Vagina (tissue), 2 donors: ENCODE results near the gene PACS2. TPM values are rescaled to one million over a fixed set of nuclear protein-coding genes. Genes with fewer than 3 reads are reported as not detected.

Experiments
- DNase-seq, 2 donors: peaks; one replicate each; pipeline ENCODE4 v3.0.0-alpha.2; 2017; ENCODE audit errors: extremely low spot score in 2 of 2
- H3K27ac ChIP-seq: fragments of 200-600 bp; sonication (generic); one replicate; pipeline ENCODE4 v1.5.1; 2019
- H3K27me3 ChIP-seq: fragments of 200-600 bp; sonication (generic); one replicate; pipeline ENCODE4 v1.5.1; 2019
- H3K36me3 ChIP-seq, 2 donors: fragments of 200-600 bp; sonication (generic); one replicate each; pipeline ENCODE4 v1.5.1; 2017 to 2019
- H3K4me1 ChIP-seq: fragments of 200-600 bp; sonication (generic); one replicate; pipeline ENCODE4 v1.5.1; 2019
- H3K4me3 ChIP-seq, 2 donors: fragments of 200-600 bp; sonication (generic); 1 replicate in 1 of 2; 2 replicates in 1 of 2; pipeline ENCODE4 v1.5.1; 2016 to 2019
- H3K9me3 ChIP-seq: fragments of 200-600 bp; sonication (generic); one replicate; pipeline ENCODE4 v1.5.1; 2019
- CTCF ChIP-seq, 3 experiments: fragments of 450-650 bp in 2 of 3; fragments of 200-600 bp in 1 of 3; sonication (generic) in 1 of 3; IDR thresholded peaks; one replicate each; pipeline ENCODE4 v1.5.1; 2017 to 2019; ENCODE audit warnings: antibody characterized with exemption in 3 of 3, mild to moderate bottlenecking in 2 of 3, moderate library complexity in 2 of 3
- POLR2A ChIP-seq, 2 donors: fragments of 450-650 bp; IDR thresholded peaks; one replicate each; pipeline ENCODE4 v1.6.1; 2017; ENCODE audit warnings: antibody characterized with exemption in 2 of 2, mild to moderate bottlenecking in 2 of 2, moderate library complexity in 2 of 2
- POLR2AphosphoS5 ChIP-seq, 2 donors: sonication (generic); formaldehyde crosslinking; IDR thresholded peaks; one replicate each; pipeline ENCODE4 v1.9.0; 2017; ENCODE audit warnings: antibody characterized with exemption in 2 of 2, mild to moderate bottlenecking in 2 of 2, low read depth in 1 of 2; ENCODE audit not compliant: insufficient read depth in 1 of 2
- intact Hi-C: fragments of 100-400 bp; cut with DNase I; formaldehyde crosslinking; loops from one replicate; pipeline ENCODE4 v1.15.1; 2023
- total RNA-seq: library from RNA; depleted of rRNA; stranded (reverse); fragments of >200 nt; gene quantifications from one replicate; pipeline ENCODE4 v1.2.3, GENCODE V29; 2016

The PACS2 gene
- total RNA-seq, 1 donor from 2014 or later = 64.8 TPM

GRCh38 chr14:105425823-105426247 lies 111.3 kb downstream of the PACS2 start:
- H3K27me3 ChIP-seq = no peaks in the 10 kb centered on the region
- H3K36me3 ChIP-seq = no peaks in the 10 kb centered on the region
- peaks cover 24% of the 10 kb centered on the region for H3K4me1 ChIP-seq
- H3K27ac ChIP-seq = no peak overlapping the region
- DNase-seq = no peak
- intact Hi-C loops = no loop called here
- no peak overlapping the region for H3K4me3 ChIP-seq
- H3K9me3 ChIP-seq = no peaks in the 10 kb centered on the region
- TF ChIP-seq CTCF (IDR thresholded peaks at IDR 0.05) (no peak), POLR2A (IDR thresholded peaks at IDR 0.05) (no peak), POLR2AphosphoS5 (IDR thresholded peaks at IDR 0.05; ENCODE audit: insufficient read depth in 1 of 2, low read depth in 1 of 2) (no peak)

DNA sequence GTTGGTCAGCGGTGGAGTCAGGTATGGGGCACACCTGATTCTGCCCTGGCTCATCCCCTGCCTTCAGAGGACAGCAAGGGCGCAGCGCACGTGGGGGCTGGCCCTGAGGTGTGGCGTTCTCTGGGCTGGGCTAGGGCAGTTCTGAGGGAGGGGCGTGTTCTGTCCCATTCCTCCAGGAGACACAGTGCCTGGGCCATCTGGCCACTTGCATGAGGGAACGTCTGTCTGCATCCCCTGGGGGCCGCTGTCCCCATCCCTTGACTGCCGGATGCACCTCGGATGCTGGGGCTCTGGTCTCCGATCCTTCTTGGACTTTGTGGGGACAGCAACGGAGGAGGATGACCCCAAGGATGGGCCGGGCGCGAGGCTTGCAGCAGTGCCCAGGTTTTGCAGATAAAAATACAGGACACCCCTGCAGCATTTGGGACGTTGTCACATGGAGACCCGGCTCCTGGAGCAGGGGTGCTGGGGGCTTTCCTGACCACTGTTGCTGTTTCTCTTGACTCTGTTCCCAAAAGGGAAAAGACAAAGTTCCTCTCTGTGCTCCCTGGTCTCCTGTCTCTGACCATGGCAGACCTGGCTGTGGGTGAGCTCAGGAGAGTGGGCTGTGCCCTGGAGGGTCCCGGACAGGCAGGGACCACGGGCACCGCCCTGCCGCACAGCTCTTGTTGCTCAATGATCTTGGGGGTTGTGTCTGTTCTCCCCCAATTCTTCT lies 112.0 kb downstream of the PACS2 start:
- TF ChIP-seq POLR2AphosphoS5 (IDR thresholded peaks at IDR 0.05; ENCODE audit: insufficient read depth in 1 of 2, low read depth in 1 of 2) = no peak
- TF ChIP-seq POLR2A (IDR thresholded peaks at IDR 0.05) = no peak
- no peak for TF ChIP-seq CTCF (IDR thresholded peaks at IDR 0.05)
- H3K4me1 ChIP-seq = peaks cover 19% of the 10 kb centered on the region
- H3K9me3 ChIP-seq = no peaks in the 10 kb centered on the region
- H3K4me3 ChIP-seq = no peak overlapping the region
- H3K36me3 ChIP-seq = no peaks in the 10 kb centered on the region
- no peak for DNase-seq
- no peaks in the 10 kb centered on the region for H3K27me3 ChIP-seq
- H3K27ac ChIP-seq = no peak overlapping the region
- intact Hi-C loops = no loop called here

DNA sequence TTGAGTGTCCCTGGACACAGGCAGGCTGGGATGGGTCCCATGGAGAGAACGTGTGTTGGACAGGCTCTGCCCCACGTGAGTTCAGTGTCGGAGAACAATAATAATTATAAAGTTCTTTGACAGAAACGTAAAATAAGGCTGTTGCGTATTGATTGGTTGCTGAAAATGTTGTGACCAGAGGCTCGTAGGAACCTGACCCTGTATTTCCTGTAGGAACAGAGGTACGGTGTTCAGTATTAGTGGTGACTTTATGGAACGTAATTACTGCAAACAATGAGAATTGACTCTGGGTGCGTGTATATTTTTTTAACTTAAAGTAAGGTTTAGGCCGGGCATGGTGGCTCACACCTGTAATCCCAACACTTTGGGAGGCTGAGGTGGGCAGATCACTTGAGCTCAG lies 112.9 kb downstream of the PACS2 start:
- H3K4me3 ChIP-seq = no peak overlapping the region
- H3K9me3 ChIP-seq = no peaks in the 10 kb centered on the region
- H3K36me3 ChIP-seq = no peaks in the 10 kb centered on the region
- H3K4me1 ChIP-seq = peaks cover 10% of the 10 kb centered on the region
- intact Hi-C loops = no loop called here
- TF ChIP-seq POLR2AphosphoS5 (IDR thresholded peaks at IDR 0.05; ENCODE audit: insufficient read depth in 1 of 2, low read depth in 1 of 2) = no peak
- TF ChIP-seq POLR2A (IDR thresholded peaks at IDR 0.05) = no peak
- TF ChIP-seq CTCF (IDR thresholded peaks at IDR 0.05) = no peak
- no peak overlapping the region for H3K27ac ChIP-seq
- no peaks in the 10 kb centered on the region for H3K27me3 ChIP-seq
- DNase-seq = no peak

GRCh38 chr14:105427936-105428485 lies 113.5 kb downstream of the PACS2 start:
- no peaks in the 10 kb centered on the region for H3K27me3 ChIP-seq
- no peak for TF ChIP-seq CTCF (IDR thresholded peaks at IDR 0.05)
- TF ChIP-seq POLR2A (IDR thresholded peaks at IDR 0.05) = no peak
- no peak for TF ChIP-seq POLR2AphosphoS5 (IDR thresholded peaks at IDR 0.05; ENCODE audit: insufficient read depth in 1 of 2, low read depth in 1 of 2)
- no peak overlapping the region for H3K27ac ChIP-seq
- peaks cover 5% of the 10 kb centered on the region for H3K4me1 ChIP-seq
- intact Hi-C loops = no loop called here
- DNase-seq = no peak
- H3K9me3 ChIP-seq = no peaks in the 10 kb centered on the region
- no peaks in the 10 kb centered on the region for H3K36me3 ChIP-seq
- H3K4me3 ChIP-seq = no peak overlapping the region

DNA sequence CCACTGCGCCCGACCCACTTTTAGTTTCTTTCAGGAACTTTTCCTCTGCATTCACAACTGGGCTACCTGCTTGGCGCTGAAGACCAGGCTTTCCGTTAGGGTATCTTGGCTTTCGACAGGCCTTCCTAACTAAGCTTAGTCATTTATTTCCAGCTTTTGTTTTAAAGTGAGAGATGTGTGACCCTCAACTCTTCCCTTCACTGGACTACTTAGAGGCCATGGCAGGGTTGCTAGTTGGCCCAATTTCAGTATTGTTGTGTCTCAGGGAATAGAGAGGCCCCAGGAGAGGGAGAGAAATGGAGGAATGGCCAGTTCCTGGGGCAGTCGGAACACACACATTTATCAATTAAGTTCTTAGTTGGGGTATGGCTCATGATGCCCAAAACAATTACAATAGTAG lies 115.5 kb downstream of the PACS2 start:
- no peaks in the 10 kb centered on the region for H3K9me3 ChIP-seq
- H3K4me3 ChIP-seq = no peak overlapping the region
- H3K27me3 ChIP-seq = no peaks in the 10 kb centered on the region
- no peaks in the 10 kb centered on the region for H3K36me3 ChIP-seq
- H3K4me1 ChIP-seq = peaks cover 5% of the 10 kb centered on the region
- intact Hi-C loops = no loop called here
- DNase-seq = no peak
- TF ChIP-seq POLR2AphosphoS5 (IDR thresholded peaks at IDR 0.05; ENCODE audit: insufficient read depth in 1 of 2, low read depth in 1 of 2) (no peak), CTCF (IDR thresholded peaks at IDR 0.05) (no peak), POLR2A (IDR thresholded peaks at IDR 0.05) (no peak)
- no peak overlapping the region for H3K27ac ChIP-seq
